Psoas muscle (tissue), 8 donors: ENCODE measurements around the gene HEXD. TPM values are rescaled to one million over a fixed set of nuclear protein-coding genes. Genes with fewer than 3 reads are reported as not detected.

ENCODE experiments used
- ATAC-seq, 4 donors: fragments of 200-7000 bp; cut with Tn5 transposase; one replicate each; pipeline ENCODE4 v1.9.1; 2020; ENCODE audit warnings: moderate library complexity in 3 of 4, mild to moderate bottlenecking in 2 of 4
- DNase-seq, 2 donors: peaks; one replicate each; pipeline ENCODE4 v3.0.0-alpha.2; 2020
- H3K27ac ChIP-seq: fragments of 200-600 bp; one replicate; pipeline ENCODE4 v1.8.0; 2022
- H3K27me3 ChIP-seq, 3 donors: fragments of 200-600 bp in 1 of 3; one replicate each; pipeline versions ENCODE4 v1.6.1 to v1.8.0; 2013 to 2022; ENCODE audit warnings: low read length in 2 of 3, mild to moderate bottlenecking in 2 of 3, moderate library complexity in 1 of 3; ENCODE audit not compliant: insufficient read depth in 3 of 3
- H3K36me3 ChIP-seq, 2 donors: fragments of 200-600 bp in 1 of 2; one replicate each; pipeline versions ENCODE4 v1.6.1 to v1.8.0; 2013 to 2022; ENCODE audit warnings: low read depth in 1 of 2, mild to moderate bottlenecking in 1 of 2, moderate library complexity in 1 of 2; ENCODE audit not compliant: insufficient read depth in 1 of 2
- H3K4me1 ChIP-seq: fragments of 200-600 bp; one replicate; pipeline ENCODE4 v1.8.0; 2022
- H3K4me3 ChIP-seq: fragments of 200-600 bp; one replicate; pipeline ENCODE4 v1.8.0; 2022; ENCODE audit warnings: mild to moderate bottlenecking
- H3K9me3 ChIP-seq: fragments of 200-600 bp; one replicate; pipeline ENCODE4 v1.8.0; 2022
- WGBS, 3 donors: extraction: QIAGEN DNeasy Blood & Tissue Kit; methylation state at CpG; one replicate each; pipeline versions ENCODE4 v1.1.6 to v1.1.7; 2013; 5-methylcytosine and 5-hydroxymethylcytosine counted together
- intact Hi-C, 2 donors: fragments of 100-400 bp; cut with DNase I; formaldehyde crosslinking; loops; one replicate each; pipeline versions ENCODE4 v1.11.0 to v1.14.2; 2022
- polyA plus RNA-seq, 3 donors: library from polyadenylated mRNA; stranded (reverse); fragments of 200-250 nt; gene quantifications; one replicate each; pipeline ENCODE4 v1.2.3, GENCODE V29; 2013
- total RNA-seq, 4 donors: library from RNA; stranded (reverse); fragmentation: NEBNext Ultra II Directional in 2 of 4; extraction: Animal tissue kit (Norgen Biotek cat#: 25700) in 2 of 4; gene quantifications; one replicate each; pipeline versions ENCODE4 v1.2.1 to v1.2.4, GENCODE V29; 2021 to 2023
- TF ChIP-seq, protein P1 (sequence below): fragments of 200-600 bp; IDR thresholded peaks from one replicate; pipeline ENCODE4 v1.8.0; 2022; ENCODE audit warnings: antibody characterized with exemption
- donor health status: healthy with polysubstance abuse.
- donor health status: DM: no; HTN: no; CAD: no; lungs with moderate emphysema.
- donor health status: Bipolar disorder and iron deficiency.
- donor health status: healthy.
- donor health status: DM: yes; HTN: yes; CAD: no.
- donor health status: DM: no; HTN: no; CAD: no.
- donor health status: DM: no; HTN: no; CAD: no.
- donor health status: DM: yes; HTN: yes; CAD: no.

HEXD gene
- total and polyA plus RNA-seq, 7 donors: 17.4 to 29.8 (median 21.3) TPM

DNA sequence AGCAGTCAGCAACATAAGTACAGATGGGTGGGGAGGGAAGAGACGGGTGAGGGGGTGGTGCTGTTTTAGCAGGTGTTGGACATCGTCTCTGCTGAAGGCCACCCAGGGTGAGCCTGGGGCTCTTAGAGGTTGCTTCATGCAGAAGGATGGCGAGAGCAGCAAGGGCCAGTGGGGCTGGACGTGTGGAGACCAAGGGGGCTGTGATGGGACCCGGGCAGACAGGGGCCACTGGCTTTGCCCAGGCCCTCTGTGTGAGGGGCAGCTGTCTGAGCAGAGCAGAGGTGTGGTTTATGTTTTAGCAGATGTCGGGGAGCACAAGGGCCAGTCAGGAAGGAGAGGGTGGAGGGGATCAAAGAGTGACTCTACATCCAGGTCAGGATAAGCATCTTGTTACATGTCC is 45.2 kb downstream of the HEXD start:
- H3K27me3 ChIP-seq: no peaks in the 10 kb centered on the region
- intact Hi-C loops: no loop called here
- ATAC-seq: no peak
- no peak overlapping the region for H3K4me3 ChIP-seq
- TF ChIP-seq, protein P1, sequence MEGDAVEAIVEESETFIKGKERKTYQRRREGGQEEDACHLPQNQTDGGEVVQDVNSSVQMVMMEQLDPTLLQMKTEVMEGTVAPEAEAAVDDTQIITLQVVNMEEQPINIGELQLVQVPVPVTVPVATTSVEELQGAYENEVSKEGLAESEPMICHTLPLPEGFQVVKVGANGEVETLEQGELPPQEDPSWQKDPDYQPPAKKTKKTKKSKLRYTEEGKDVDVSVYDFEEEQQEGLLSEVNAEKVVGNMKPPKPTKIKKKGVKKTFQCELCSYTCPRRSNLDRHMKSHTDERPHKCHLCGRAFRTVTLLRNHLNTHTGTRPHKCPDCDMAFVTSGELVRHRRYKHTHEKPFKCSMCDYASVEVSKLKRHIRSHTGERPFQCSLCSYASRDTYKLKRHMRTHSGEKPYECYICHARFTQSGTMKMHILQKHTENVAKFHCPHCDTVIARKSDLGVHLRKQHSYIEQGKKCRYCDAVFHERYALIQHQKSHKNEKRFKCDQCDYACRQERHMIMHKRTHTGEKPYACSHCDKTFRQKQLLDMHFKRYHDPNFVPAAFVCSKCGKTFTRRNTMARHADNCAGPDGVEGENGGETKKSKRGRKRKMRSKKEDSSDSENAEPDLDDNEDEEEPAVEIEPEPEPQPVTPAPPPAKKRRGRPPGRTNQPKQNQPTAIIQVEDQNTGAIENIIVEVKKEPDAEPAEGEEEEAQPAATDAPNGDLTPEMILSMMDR: no peak
- peaks cover 3 to 86% of the 10 kb centered on the region in 2 donors for H3K36me3 ChIP-seq
- DNase-seq: peak in 1 of 2 donors; percentile 38
- no peaks in the 10 kb centered on the region for H3K9me3 ChIP-seq
- 72 to 77% (median 73%) methylated on average over 6 of the region's 6 CpGs for WGBS, 3 donors
- H3K4me1 ChIP-seq: peaks cover 8% of the 10 kb centered on the region
- H3K27ac ChIP-seq: no peak overlapping the region

DNA sequence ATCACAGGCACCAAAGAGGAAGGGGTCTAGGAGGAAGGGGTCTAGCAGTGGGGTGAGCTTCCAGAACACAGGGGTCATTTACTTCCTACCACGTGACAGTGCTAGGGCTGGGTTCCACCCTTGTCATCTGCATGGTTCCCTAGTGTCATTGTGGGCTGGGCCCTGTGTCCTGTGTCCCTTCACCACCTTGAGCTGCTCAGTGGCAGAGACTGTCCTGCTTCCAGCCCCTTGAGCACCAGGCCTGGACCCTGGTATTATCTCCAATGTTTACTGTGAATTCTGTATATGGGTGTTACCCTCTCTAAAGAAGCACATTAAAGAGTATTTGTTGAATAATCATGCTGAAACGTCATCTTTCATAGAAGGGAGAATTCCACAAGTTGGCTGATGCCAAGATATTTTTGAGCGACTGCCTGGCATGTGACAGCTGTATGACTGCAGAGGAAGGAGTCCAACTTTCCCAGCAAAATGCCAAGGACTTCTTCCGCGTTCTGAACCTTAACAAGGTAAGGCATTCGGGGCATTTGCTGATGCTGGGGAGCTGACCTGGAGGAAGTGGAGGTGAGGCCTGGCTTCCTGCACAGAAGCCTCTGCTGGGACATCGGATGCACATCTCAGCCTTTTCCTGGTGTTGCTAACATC is 45.9 kb downstream of the HEXD start:
- peaks cover 5 to 93% of the 10 kb centered on the region in 2 donors for H3K36me3 ChIP-seq
- H3K27ac ChIP-seq: no peak overlapping the region
- intact Hi-C loops: no loop called here
- H3K4me3 ChIP-seq: no peak overlapping the region
- H3K9me3 ChIP-seq: no peaks in the 10 kb centered on the region
- ATAC-seq (no peak), DNase-seq (peak in 1 of 2 donors; percentile 19)
- no peaks in the 10 kb centered on the region for H3K27me3 ChIP-seq
- H3K4me1 ChIP-seq: peaks cover 8% of the 10 kb centered on the region
- TF ChIP-seq, protein P1: no peak
- 29 to 38% (median 32%) methylated on average over 7 of the region's 7 CpGs for WGBS, 3 donors

DNA sequence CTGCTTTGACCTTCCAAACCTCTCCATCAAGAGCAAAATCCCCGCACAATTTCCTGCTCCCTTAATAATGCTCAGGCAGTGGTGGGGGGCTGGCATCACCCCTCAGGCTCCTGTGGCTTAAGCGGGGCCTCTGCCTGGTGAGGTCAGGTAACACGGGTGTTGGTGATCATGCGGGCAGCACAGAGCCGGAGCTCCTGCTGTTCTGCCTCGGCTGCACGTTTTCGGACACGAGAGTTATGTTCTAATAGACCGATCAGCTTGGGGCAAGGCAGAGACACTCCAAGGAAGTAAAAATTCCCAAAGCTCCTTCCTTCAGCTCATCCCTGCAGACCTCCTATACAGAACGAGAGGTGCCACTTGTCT is 46.4 kb downstream of the HEXD start:
- DNase-seq (peak in 1 of 2 donors; percentile 27), ATAC-seq (no peak)
- Histone ChIP-seq H3K27ac (no peak overlapping the region), H3K4me3 (no peak overlapping the region), H3K9me3 (no peaks in the 10 kb centered on the region), H3K27me3 (no peaks in the 10 kb centered on the region), H3K36me3 (peaks cover 9 to 98% of the 10 kb centered on the region in 2 donors), H3K4me1 (peaks cover 4% of the 10 kb centered on the region)
- intact Hi-C loops: no loop called here
- TF ChIP-seq, protein P1: no peak
- WGBS, 3 donors: 80 to 86% (median 83%) methylated on average over 11 of the region's 11 CpGs

DNA sequence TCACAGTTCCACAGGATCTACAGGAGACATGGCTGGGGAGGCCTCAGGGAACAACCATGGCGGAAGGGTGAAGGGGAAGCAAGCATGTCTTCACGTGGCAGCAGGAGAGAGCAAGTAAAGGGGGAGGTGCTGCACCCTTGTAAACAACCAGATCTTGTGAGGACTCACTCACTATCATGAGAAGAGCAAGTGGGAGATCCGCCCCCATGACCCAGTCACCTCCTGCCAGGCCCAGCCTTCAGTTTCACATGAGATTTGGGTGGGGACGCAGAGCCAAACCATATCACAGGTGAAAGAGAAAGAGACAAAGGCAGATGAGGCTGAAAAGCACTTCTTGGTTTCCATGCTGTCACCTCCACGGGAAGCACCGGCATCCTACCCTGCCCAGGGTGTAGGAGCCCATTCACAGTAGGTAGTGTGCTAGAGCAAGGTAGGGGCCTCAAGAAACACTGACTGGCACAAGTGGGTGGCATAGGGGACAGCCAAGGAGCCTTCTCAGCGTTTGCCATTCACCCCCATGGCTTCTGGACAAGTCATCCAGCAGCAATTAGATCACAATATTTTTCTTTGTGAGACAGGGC is 47.0 kb downstream of the HEXD start:
- Histone ChIP-seq H3K9me3 (no peaks in the 10 kb centered on the region), H3K27me3 (no peaks in the 10 kb centered on the region), H3K4me3 (no peak overlapping the region), H3K4me1 (no peaks in the 10 kb centered on the region), H3K27ac (no peak overlapping the region), H3K36me3 (peaks cover 11 to 100% of the 10 kb centered on the region in 2 donors)
- 86 to 90% (median 90%) methylated on average over 7 of the region's 7 CpGs for WGBS, 3 donors
- TF ChIP-seq, protein P1: no peak
- intact Hi-C loops: no loop called here
- ATAC-seq (no peak), DNase-seq (peak in 1 of 2 donors; percentile 28)
